ENCODE results near the gene TMEM63C.

DNA sequence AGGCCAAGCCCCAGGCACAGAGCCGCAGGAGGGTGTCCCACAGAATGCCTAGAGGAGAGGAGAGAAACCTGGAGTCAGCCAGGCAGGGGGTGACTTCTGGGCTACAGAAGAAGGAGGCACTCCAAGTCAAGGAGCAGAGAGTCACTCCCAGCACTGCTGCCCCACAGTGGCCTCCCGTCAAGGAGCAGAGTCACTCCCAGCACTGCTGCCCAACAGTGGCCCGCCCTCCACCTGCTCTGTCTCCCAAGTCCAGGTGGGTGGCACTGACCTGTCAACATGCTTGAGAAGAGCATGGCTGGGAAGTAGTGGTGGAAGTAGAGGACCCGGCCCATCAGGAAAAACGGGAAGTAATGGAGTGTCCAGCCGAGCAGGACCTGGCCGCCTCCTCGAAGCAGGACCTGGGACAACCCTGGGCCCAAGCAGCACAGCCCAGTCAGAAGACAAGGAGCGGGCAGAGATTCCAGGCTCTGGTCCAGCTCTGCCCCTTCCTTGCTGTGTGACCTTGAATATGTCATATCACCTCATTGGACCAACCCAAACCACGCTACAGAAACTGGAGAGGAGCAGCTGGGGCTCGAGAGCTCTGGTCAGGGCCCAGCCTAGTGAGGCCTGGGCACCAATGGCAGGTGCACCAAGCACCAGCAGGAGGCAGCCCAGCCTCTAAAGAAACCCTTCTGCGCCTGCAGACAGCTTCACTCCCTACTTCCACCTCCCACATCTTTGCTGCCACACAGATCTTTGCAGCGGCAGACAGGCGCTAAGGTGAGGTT lies 97.0 kb downstream of the TMEM63C start:
- TF ChIP-seq, protein P1, sequence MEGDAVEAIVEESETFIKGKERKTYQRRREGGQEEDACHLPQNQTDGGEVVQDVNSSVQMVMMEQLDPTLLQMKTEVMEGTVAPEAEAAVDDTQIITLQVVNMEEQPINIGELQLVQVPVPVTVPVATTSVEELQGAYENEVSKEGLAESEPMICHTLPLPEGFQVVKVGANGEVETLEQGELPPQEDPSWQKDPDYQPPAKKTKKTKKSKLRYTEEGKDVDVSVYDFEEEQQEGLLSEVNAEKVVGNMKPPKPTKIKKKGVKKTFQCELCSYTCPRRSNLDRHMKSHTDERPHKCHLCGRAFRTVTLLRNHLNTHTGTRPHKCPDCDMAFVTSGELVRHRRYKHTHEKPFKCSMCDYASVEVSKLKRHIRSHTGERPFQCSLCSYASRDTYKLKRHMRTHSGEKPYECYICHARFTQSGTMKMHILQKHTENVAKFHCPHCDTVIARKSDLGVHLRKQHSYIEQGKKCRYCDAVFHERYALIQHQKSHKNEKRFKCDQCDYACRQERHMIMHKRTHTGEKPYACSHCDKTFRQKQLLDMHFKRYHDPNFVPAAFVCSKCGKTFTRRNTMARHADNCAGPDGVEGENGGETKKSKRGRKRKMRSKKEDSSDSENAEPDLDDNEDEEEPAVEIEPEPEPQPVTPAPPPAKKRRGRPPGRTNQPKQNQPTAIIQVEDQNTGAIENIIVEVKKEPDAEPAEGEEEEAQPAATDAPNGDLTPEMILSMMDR (optimal IDR thresholded peaks at IDR 0.05 in 1 of 3, IDR thresholded peaks at IDR 0.05 in 1 of 3, conservative IDR thresholded peaks at IDR 0.05 in 1 of 3; ENCODE audit: extremely low read depth in 1 of 3, insufficient read depth in 2 of 3, low read length in 3 of 3): peak in 2 of 3 experiments; percentile 3 to 12
- TF ChIP-seq EZH2 (IDR thresholded peaks at IDR 0.05; ENCODE audit: low read length): no peak
